Fibroblast of lung (primary cell): Measurements from ENCODE around the gene ENPP6. TPM values are rescaled to one million over a fixed set of nuclear protein-coding genes. Genes with fewer than 3 reads are reported as not detected.

Source experiments
- DNase-seq, 2 donors: peaks; one replicate each; pipeline versions ENCODE4 v3.0.0 to v3.0.0-alpha.2; 2010; ENCODE audit warnings: low read depth in 2 of 2
- H2AFZ ChIP-seq: 2 replicates; pipeline ENCODE4 v1.5.1; 2012; ENCODE audit warnings: low read length, control low read depth, inconsistent platforms
- H3K27ac ChIP-seq: 2 replicates; pipeline ENCODE4 v1.5.1; 2011; ENCODE audit warnings: low read length, control low read depth; ENCODE audit not compliant: insufficient read depth
- H3K27me3 ChIP-seq: 2 replicates; pipeline ENCODE4 v1.5.1; 2011; ENCODE audit warnings: mild to moderate bottlenecking, low read length; ENCODE audit not compliant: control insufficient read depth, insufficient read depth
- H3K36me3 ChIP-seq: 2 replicates; pipeline ENCODE4 v1.5.1; 2011; ENCODE audit warnings: low read length; ENCODE audit not compliant: control insufficient read depth, insufficient read depth
- H3K4me1 ChIP-seq: 2 replicates; pipeline ENCODE4 v1.5.1; 2011; ENCODE audit warnings: low read length; ENCODE audit not compliant: control insufficient read depth, insufficient read depth; ENCODE audit errors: extremely low read depth
- H3K4me2 ChIP-seq: 2 replicates; pipeline ENCODE4 v1.5.1; 2011; ENCODE audit warnings: low read length, control low read depth; ENCODE audit not compliant: insufficient read depth; ENCODE audit errors: extremely low read depth
- H3K4me3 ChIP-seq, 4 experiments: fragments of 200-600 bp in 1 of 4; sonication (generic) in 1 of 4; replicated peaks in 1 of 4; 2 replicates each; pipeline ENCODE4 v1.5.1; 2011 to 2016; ENCODE audit warnings: low read length in 4 of 4, low read depth in 3 of 4, mild to moderate bottlenecking in 3 of 4, control low read depth in 2 of 4, inconsistent platforms in 1 of 4, mixed read lengths in 1 of 4; ENCODE audit not compliant: insufficient read depth in 1 of 4; ENCODE audit errors: control extremely low read depth in 1 of 4
- H3K79me2 ChIP-seq: 2 replicates; pipeline ENCODE4 v1.5.1; 2012; ENCODE audit warnings: mild to moderate bottlenecking, low read length, inconsistent platforms; ENCODE audit not compliant: control insufficient read depth, insufficient read depth
- H3K9ac ChIP-seq: 2 replicates; pipeline ENCODE4 v1.5.1; 2011; ENCODE audit warnings: mild to moderate bottlenecking, low read length, control low read depth; ENCODE audit not compliant: insufficient read depth
- H3K9me3 ChIP-seq: 2 replicates; pipeline ENCODE4 v1.5.1; 2012; ENCODE audit warnings: low read depth, low read length; ENCODE audit not compliant: control insufficient read depth, insufficient read depth
- H4K20me1 ChIP-seq: 2 replicates; pipeline ENCODE4 v1.5.1; 2011; ENCODE audit warnings: low read length; ENCODE audit not compliant: control insufficient read depth, insufficient read depth; ENCODE audit errors: extremely low read depth
- CTCF ChIP-seq, 2 donors: IDR thresholded peaks in 1 of 2; conservative IDR thresholded peaks in 1 of 2; 1 replicate in 1 of 2; 2 replicates in 1 of 2; pipeline ENCODE4 v1.5.1; 2011 to 2012; ENCODE audit warnings: low read length in 2 of 2, control low read depth in 1 of 2, inconsistent platforms in 1 of 2, low read depth in 1 of 2, mild to moderate bottlenecking in 1 of 2
- EZH2 ChIP-seq: IDR thresholded peaks from 2 replicates; pipeline ENCODE4 v1.5.1; 2012; ENCODE audit warnings: low read length, control low read depth, mild to moderate bottlenecking; ENCODE audit errors: missing control alignments
- polyA plus RNA-seq, 2 donors: library from polyadenylated mRNA; depleted of rRNA in 1 of 2; stranded (reverse) in 1 of 2; unstranded in 1 of 2; fragments of >200 nt; gene quantifications; 2 replicates each; pipeline ENCODE4 v1.2.1, GENCODE V29; 2011 to 2012; ENCODE audit warnings: missing spikeins in 1 of 2
- total RNA-seq: library from RNA; depleted of rRNA; stranded (reverse); fragments of >200 nt; gene quantifications from 2 replicates; pipeline ENCODE4 v1.2.1, GENCODE V29; 2014

Gene ENPP6
- total and polyA plus RNA-seq, 2 donors (not counting 1 experiment from before 2014, with no cell fraction given) = 0.17 to 0.33 TPM

- no peak for DNase-seq
- H3K27ac ChIP-seq = no peak overlapping the region
- no peaks in the 10 kb centered on the region for H3K79me2 ChIP-seq
- no peak overlapping the region for H3K4me3 ChIP-seq
- H3K9ac ChIP-seq = no peak overlapping the region
- no peaks in the 10 kb centered on the region for H4K20me1 ChIP-seq
- TF ChIP-seq CTCF (conservative IDR thresholded peaks at IDR 0.05 in 1 of 2, IDR thresholded peaks at IDR 0.05 in 1 of 2; ENCODE audit: low read depth in 1 of 2, low read length in 2 of 2) (no peak), EZH2 (no peak)
- no peaks in the 10 kb centered on the region for H3K4me1 ChIP-seq
- no peak overlapping the region for H3K4me2 ChIP-seq
- no peaks in the 10 kb centered on the region for H3K27me3 ChIP-seq
- no peaks in the 10 kb centered on the region for H3K36me3 ChIP-seq
- no peak overlapping the region for H2AFZ ChIP-seq
- no peaks in the 10 kb centered on the region for H3K9me3 ChIP-seq
Measured at GRCh38 chr4:184120549-184121127, 97.0 kb downstream of the ENPP6 start.

GRCh38 chr4:184117662-184118199 lies 99.9 kb downstream of the ENPP6 start:
- H3K9me3 ChIP-seq = no peaks in the 10 kb centered on the region
- TF ChIP-seq CTCF (conservative IDR thresholded peaks at IDR 0.05 in 1 of 2, IDR thresholded peaks at IDR 0.05 in 1 of 2; ENCODE audit: low read depth in 1 of 2, low read length in 2 of 2) (no peak), EZH2 (no peak)

GRCh38 chr4:184115399-184115798 lies 102.3 kb downstream of the ENPP6 start:
- DNase-seq = no peak
- no peak for TF ChIP-seq CTCF (conservative IDR thresholded peaks at IDR 0.05 in 1 of 2, IDR thresholded peaks at IDR 0.05 in 1 of 2; ENCODE audit: low read depth in 1 of 2, low read length in 2 of 2)
- no peak for TF ChIP-seq EZH2
- no peaks in the 10 kb centered on the region for H3K9me3 ChIP-seq

More at GRCh38 chr4:184117662-184118199, 99.9 kb downstream of the ENPP6 start:
- Histone ChIP-seq H3K36me3 (no peaks in the 10 kb centered on the region), H2AFZ (no peak overlapping the region), H3K9ac (no peak overlapping the region), H4K20me1 (no peaks in the 10 kb centered on the region), H3K79me2 (no peaks in the 10 kb centered on the region), H3K27me3 (no peaks in the 10 kb centered on the region), H3K4me1 (no peaks in the 10 kb centered on the region), H3K27ac (no peak overlapping the region), H3K4me3 (no peak overlapping the region), H3K4me2 (no peak overlapping the region)
- DNase-seq = no peak

More at GRCh38 chr4:184115399-184115798, 102.3 kb downstream of the ENPP6 start:
- no peaks in the 10 kb centered on the region for H3K36me3 ChIP-seq
- no peak overlapping the region for H3K4me2 ChIP-seq
- no peak overlapping the region for H3K4me3 ChIP-seq
- no peak overlapping the region for H3K27ac ChIP-seq
- no peaks in the 10 kb centered on the region for H4K20me1 ChIP-seq
- no peak overlapping the region for H3K9ac ChIP-seq
- no peaks in the 10 kb centered on the region for H3K4me1 ChIP-seq
- H2AFZ ChIP-seq = no peak overlapping the region
- no peaks in the 10 kb centered on the region for H3K27me3 ChIP-seq
- no peaks in the 10 kb centered on the region for H3K79me2 ChIP-seq
